DOHH2 (cell line): ENCODE data around the gene ZC3H7A.

ENCODE experiments used
- H3F3A ChIP-seq: fragments of 200-600 bp; sonication (generic), shearing (Covaris generic); 2 replicates; pipeline ENCODE4 v1.6.0; 2016; ENCODE audit warnings: antibody characterized with exemption, mild to moderate bottlenecking; ENCODE audit not compliant: control insufficient read depth, insufficient read depth
- H3K27ac ChIP-seq: fragments of 200-600 bp; sonication (generic); 2 replicates; pipeline ENCODE4 v1.5.1; 2014; ENCODE audit warnings: low read depth, mild to moderate bottlenecking, low read length, moderate library complexity
- H3K27me3 ChIP-seq: fragments of 200-600 bp; sonication (generic); 2 replicates; pipeline ENCODE4 v1.6.1; 2014; ENCODE audit warnings: mild to moderate bottlenecking, low read length, mixed read lengths; ENCODE audit not compliant: control insufficient read depth
- H3K36me3 ChIP-seq: fragments of 200-600 bp; sonication (generic); 2 replicates; pipeline ENCODE4 v1.6.1; 2014; ENCODE audit warnings: mild to moderate bottlenecking, low read length, moderate library complexity, mixed read lengths; ENCODE audit not compliant: control insufficient read depth
- H3K4me1 ChIP-seq: fragments of 200-600 bp; sonication (generic); 2 replicates; pipeline ENCODE4 v1.6.1; 2014; ENCODE audit warnings: mild to moderate bottlenecking, low read length, mixed read lengths; ENCODE audit not compliant: control insufficient read depth
- H3K4me2 ChIP-seq: fragments of 200-600 bp; sonication (generic); 2 replicates; pipeline ENCODE4 v1.6.0; 2014; ENCODE audit warnings: mild to moderate bottlenecking, low read length, moderate library complexity
- H3K4me3 ChIP-seq: fragments of 200-600 bp; sonication (generic); 2 replicates; pipeline ENCODE4 v1.5.1; 2014; ENCODE audit warnings: mild to moderate bottlenecking, low read length, mixed read lengths
- H3K79me2 ChIP-seq: fragments of 200-600 bp; sonication (generic); 2 replicates; pipeline ENCODE4 v1.6.1; 2014; ENCODE audit warnings: mild to moderate bottlenecking, low read length, mixed read lengths; ENCODE audit not compliant: control insufficient read depth
- H3K9me2 ChIP-seq: fragments of 200-600 bp; sonication (generic); replicated peaks from 2 replicates; pipeline ENCODE4 v1.6.1; 2014; ENCODE audit warnings: mild to moderate bottlenecking, low read length, mixed read lengths; ENCODE audit not compliant: control insufficient read depth
- H3K9me3 ChIP-seq: fragments of 200-600 bp; sonication (generic); 2 replicates; pipeline ENCODE4 v1.6.1; 2014; ENCODE audit warnings: antibody characterized with exemption, low read length, mixed read lengths; ENCODE audit not compliant: control insufficient read depth, insufficient read depth
- H4K20me1 ChIP-seq: fragments of 200-600 bp; sonication (generic); 2 replicates; pipeline ENCODE4 v1.6.0; 2014; ENCODE audit warnings: low read depth, mild to moderate bottlenecking, antibody characterized with exemption, low read length, moderate library complexity; ENCODE audit not compliant: control insufficient read depth, insufficient read depth
- EZH2phosphoT487 ChIP-seq: fragments of 200-600 bp; sonication (generic); IDR thresholded peaks from 2 replicates; pipeline ENCODE4 v1.6.1; 2017; ENCODE audit warnings: borderline replicate concordance, mild to moderate bottlenecking, antibody characterized with exemption, low read length, moderate library complexity, mixed read lengths
- TF ChIP-seq, protein P1 (sequence below): fragments of 200-600 bp; sonication (generic); IDR thresholded peaks from one replicate; pipeline ENCODE4 v1.5.1; 2014; ENCODE audit warnings: antibody characterized with exemption, mild to moderate bottlenecking, low read depth, low read length; ENCODE audit not compliant: poor library complexity, severe bottlenecking

The ZC3H7A gene

DNA sequence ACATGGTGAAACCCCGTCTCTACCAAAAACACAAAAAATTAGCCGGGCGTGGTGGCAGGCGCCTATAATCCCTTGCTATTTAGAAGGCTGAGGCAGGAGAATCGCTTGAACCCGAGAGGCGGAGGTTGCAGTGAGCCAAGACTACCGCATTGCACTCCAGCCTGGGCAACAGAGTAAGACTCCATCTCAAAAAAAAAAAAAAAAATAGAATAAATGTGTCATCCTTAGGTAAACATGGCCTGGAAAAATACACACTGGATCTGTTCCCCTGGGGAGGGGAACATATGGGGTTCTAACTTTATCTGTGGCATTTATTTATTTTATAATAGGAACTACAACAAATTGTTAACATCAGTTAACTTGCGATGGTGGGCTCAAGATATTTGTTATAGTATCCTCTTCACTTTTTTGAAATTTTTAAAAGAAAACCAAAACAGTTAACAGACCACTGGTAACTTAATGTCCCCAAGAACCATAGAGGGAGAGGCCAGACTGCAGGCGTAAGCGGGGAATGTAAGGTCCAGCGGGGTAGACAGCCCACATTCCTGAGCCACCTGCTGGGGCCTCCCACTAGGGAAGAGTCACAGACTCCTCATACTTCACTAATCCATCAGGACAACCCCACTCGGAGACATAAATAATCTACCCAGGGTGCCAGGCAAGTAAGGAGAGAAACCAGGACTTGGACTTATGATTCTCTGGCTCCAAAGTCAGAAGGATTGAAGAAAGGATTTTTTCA is 41.9 kb downstream of the ZC3H7A start:
- Histone ChIP-seq H3K4me2 (no peak overlapping the region), H3K27me3 (no peaks in the 10 kb centered on the region), H3K4me3 (no peak overlapping the region), H3K9me3 (no peaks in the 10 kb centered on the region), H3K79me2 (no peaks in the 10 kb centered on the region), H3F3A (0 out of 2 replicates have a peak, but pooled peaks cover 8% of the 10 kb centered on the region), H3K36me3 (peaks cover 77% of the 10 kb centered on the region), H3K9me2 (no peaks in the 10 kb centered on the region), H3K4me1 (no peaks in the 10 kb centered on the region), H3K27ac (no peak overlapping the region), H4K20me1 (no peaks in the 10 kb centered on the region)
- no peak for TF ChIP-seq EZH2phosphoT487
- TF ChIP-seq, protein P1, sequence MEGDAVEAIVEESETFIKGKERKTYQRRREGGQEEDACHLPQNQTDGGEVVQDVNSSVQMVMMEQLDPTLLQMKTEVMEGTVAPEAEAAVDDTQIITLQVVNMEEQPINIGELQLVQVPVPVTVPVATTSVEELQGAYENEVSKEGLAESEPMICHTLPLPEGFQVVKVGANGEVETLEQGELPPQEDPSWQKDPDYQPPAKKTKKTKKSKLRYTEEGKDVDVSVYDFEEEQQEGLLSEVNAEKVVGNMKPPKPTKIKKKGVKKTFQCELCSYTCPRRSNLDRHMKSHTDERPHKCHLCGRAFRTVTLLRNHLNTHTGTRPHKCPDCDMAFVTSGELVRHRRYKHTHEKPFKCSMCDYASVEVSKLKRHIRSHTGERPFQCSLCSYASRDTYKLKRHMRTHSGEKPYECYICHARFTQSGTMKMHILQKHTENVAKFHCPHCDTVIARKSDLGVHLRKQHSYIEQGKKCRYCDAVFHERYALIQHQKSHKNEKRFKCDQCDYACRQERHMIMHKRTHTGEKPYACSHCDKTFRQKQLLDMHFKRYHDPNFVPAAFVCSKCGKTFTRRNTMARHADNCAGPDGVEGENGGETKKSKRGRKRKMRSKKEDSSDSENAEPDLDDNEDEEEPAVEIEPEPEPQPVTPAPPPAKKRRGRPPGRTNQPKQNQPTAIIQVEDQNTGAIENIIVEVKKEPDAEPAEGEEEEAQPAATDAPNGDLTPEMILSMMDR: no peak

DNA sequence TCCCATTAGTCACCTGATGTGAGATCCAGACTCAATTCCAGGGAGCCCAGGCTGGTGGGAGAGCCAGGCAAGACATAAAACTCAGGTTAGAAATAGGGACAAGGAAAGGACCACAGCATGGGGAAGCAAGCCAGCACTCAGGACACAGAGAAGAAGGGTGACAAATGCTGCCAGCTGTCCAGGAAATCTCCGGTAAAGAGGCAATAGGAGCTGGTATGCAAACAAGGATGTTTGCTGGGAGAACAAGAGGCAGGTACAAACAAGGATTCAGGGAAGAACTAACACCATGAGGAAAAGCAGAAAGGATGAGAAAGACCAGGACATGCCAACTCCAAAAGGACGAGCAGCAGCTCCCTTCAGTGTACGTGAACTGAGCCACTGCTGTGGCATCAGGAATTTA is 44.2 kb downstream of the ZC3H7A start:
- TF ChIP-seq, protein P1: no peak
- no peak for TF ChIP-seq EZH2phosphoT487
- H3K4me1 ChIP-seq: no peaks in the 10 kb centered on the region
- peaks cover 65% of the 10 kb centered on the region for H3K36me3 ChIP-seq
- no peak overlapping the region for H3K4me2 ChIP-seq
- H3K27me3 ChIP-seq: no peaks in the 10 kb centered on the region
- no peaks in the 10 kb centered on the region for H3K9me2 ChIP-seq
- H3K79me2 ChIP-seq: no peaks in the 10 kb centered on the region
- H3K4me3 ChIP-seq: no peak overlapping the region
- no peaks in the 10 kb centered on the region for H3K9me3 ChIP-seq
- peaks cover 15% of the 10 kb centered on the region for H3F3A ChIP-seq
- H4K20me1 ChIP-seq: no peaks in the 10 kb centered on the region
- H3K27ac ChIP-seq: no peak overlapping the region

DNA sequence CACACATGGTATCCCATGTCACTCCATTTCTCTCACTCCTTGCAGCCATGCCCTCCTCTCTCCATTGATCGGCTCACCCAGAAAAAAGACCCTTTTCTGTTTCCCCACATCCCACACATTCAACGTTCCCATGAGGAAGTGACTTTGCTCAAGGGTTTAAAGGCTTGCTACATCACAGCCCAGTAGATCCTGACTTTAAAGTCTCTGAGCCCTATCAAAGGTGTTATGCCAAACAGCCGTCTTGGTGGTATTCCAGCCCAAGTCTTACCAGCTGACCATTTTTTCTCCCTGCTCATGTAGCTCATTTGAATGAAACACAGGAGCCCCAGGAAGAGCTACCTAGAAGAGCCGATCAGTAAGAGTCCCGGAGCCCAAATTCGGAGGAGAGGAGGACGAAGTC is 47.0 kb downstream of the ZC3H7A start:
- no peaks in the 10 kb centered on the region for H3K79me2 ChIP-seq
- peaks cover 41% of the 10 kb centered on the region for H3K36me3 ChIP-seq
- peaks cover 16% of the 10 kb centered on the region for H3F3A ChIP-seq
- H3K4me3 ChIP-seq: no peak overlapping the region
- no peak overlapping the region for H3K27ac ChIP-seq
- H3K4me2 ChIP-seq: no peak overlapping the region
- no peaks in the 10 kb centered on the region for H4K20me1 ChIP-seq
- TF ChIP-seq EZH2phosphoT487: no peak
- TF ChIP-seq, protein P1: no peak
- H3K4me1 ChIP-seq: no peaks in the 10 kb centered on the region
- no peaks in the 10 kb centered on the region for H3K27me3 ChIP-seq
- no peaks in the 10 kb centered on the region for H3K9me2 ChIP-seq
- no peaks in the 10 kb centered on the region for H3K9me3 ChIP-seq
